HCT116 (cell line): ENCODE results near the gene DOK1. TPM values are rescaled to one million over a fixed set of nuclear protein-coding genes. Genes with fewer than 3 reads are reported as not detected.

ENCODE experiments used
- ATAC-seq: fragments of 200-7000 bp; cut with Tn5 transposase; 2 replicates; pipeline ENCODE4 v1.9.1; 2020; ENCODE audit warnings: mild to moderate bottlenecking, moderate library complexity
- BruUV-seq: library from RNA; stranded (reverse); fragments of 400-500 nt; replicated peaks from 2 replicates; lab custom pipeline; 2021; lab: Mats Ljungman, UMichigan
- CTCF ChIA-PET: fragments of 300-600 bp; sonication (Branson Sonifier 250); formaldehyde crosslinking; loops from one replicate; lab custom pipeline; 2021; ENCODE audit warnings: antibody characterized with exemption; lab: Charles Lee
- POLR2A ChIA-PET: fragments of 300-600, 350-600 bp; sonication (Branson Sonifier 250); formaldehyde crosslinking; loops from one replicate; lab custom pipeline; 2021; ENCODE audit warnings: antibody characterized with exemption; lab: Charles Lee
- RAD21 ChIA-PET, 2 experiments: fragments of 300-600 bp; sonication (Branson Sonifier 250); formaldehyde crosslinking; loops; one replicate each; lab custom pipeline; 2023; ENCODE audit warnings: low total read pairs in 2 of 2; ENCODE audit not compliant: uncharacterized antibody in 2 of 2, unreplicated experiment in 2 of 2, low non-redundant PET in 1 of 2; lab: Charles Lee
- DNase-seq: peaks from one replicate; pipeline ENCODE4 v3.0.0-alpha.2; 2010; ENCODE audit warnings: low read depth, low spot score
- H2AFZ ChIP-seq: fragments of 200-600 bp; shearing (Covaris generic), sonication (generic); 2 replicates; pipeline ENCODE4 v1.6.1; 2017; ENCODE audit warnings: low read depth, mixed run types, mixed read lengths, antibody characterized with exemption, low read length; ENCODE audit not compliant: poor library complexity, severe bottlenecking
- H3K27ac ChIP-seq: 2 replicates; pipeline ENCODE4 v1.5.1; 2012; ENCODE audit warnings: low read depth, low read length
- H3K27me3 ChIP-seq: fragments of 200-600 bp; sonication (generic); 2 replicates; pipeline ENCODE4 v1.6.1; 2016; ENCODE audit warnings: mixed run types, low read length, mixed read lengths; ENCODE audit not compliant: insufficient read depth
- H3K36me3 ChIP-seq, 2 experiments: fragments of 200-500 bp in 1 of 2; fragments of 200-600 bp in 1 of 2; sonication (Bioruptor generic) in 1 of 2; sonication (generic) in 1 of 2; 2 replicates each; pipeline versions ENCODE4 v1.5.1 to v1.6.1; 2014 to 2016; ENCODE audit warnings: low read length in 2 of 2, inconsistent platforms in 1 of 2, mixed read lengths in 1 of 2, mixed run types in 1 of 2; ENCODE audit not compliant: insufficient read depth in 2 of 2, control insufficient read depth in 1 of 2
- H3K4me1 ChIP-seq, 2 experiments: fragments of 200-600 bp in 1 of 2; sonication (generic) in 1 of 2; 2 replicates each; pipeline versions ENCODE4 v1.5.1 to v1.6.1; 2012 to 2017; ENCODE audit warnings: low read length in 2 of 2, inconsistent platforms in 1 of 2, mild to moderate bottlenecking in 1 of 2, mixed read lengths in 1 of 2, mixed run types in 1 of 2, moderate library complexity in 1 of 2; ENCODE audit not compliant: insufficient read depth in 2 of 2, control insufficient read depth in 1 of 2
- H3K4me2 ChIP-seq: fragments of 200-600 bp; sonication (generic); 2 replicates; pipeline ENCODE4 v1.6.1; 2017; ENCODE audit warnings: mixed run types, low read length, mixed read lengths
- H3K4me3 ChIP-seq, 2 experiments: fragments of 200-600 bp in 1 of 2; sonication (generic) in 1 of 2; replicated peaks in 1 of 2; 2 replicates each; pipeline ENCODE4 v1.5.1; 2011 to 2016; ENCODE audit warnings: low read length in 2 of 2, control low read depth in 1 of 2, low read depth in 1 of 2, mild to moderate bottlenecking in 1 of 2, mixed read lengths in 1 of 2, mixed run types in 1 of 2
- H3K79me2 ChIP-seq: fragments of 200-600 bp; sonication (generic); 2 replicates; pipeline ENCODE4 v1.6.1; 2017; ENCODE audit warnings: mild to moderate bottlenecking, mixed run types, low read length, moderate library complexity, mixed read lengths; ENCODE audit not compliant: insufficient read depth
- H3K9ac ChIP-seq: fragments of 200-600 bp; sonication (generic); 2 replicates; pipeline ENCODE4 v1.6.1; 2016; ENCODE audit warnings: low read length, mixed read lengths
- H3K9me2 ChIP-seq: fragments of 200-600 bp; sonication (generic), shearing (Covaris generic); 2 replicates; pipeline ENCODE4 v1.6.1; 2017; ENCODE audit warnings: mixed run types, mild to moderate bottlenecking, moderate library complexity; ENCODE audit not compliant: insufficient read depth
- H3K9me3 ChIP-seq, 2 experiments: fragments of 200-500 bp in 1 of 2; fragments of 200-600 bp in 1 of 2; sonication (Bioruptor generic) in 1 of 2; sonication (generic) in 1 of 2; 2 replicates each; pipeline ENCODE4 v1.6.1; 2014 to 2017; ENCODE audit warnings: low read length in 2 of 2, mixed read lengths in 2 of 2, inconsistent platforms in 1 of 2, low read depth in 1 of 2, mild to moderate bottlenecking in 1 of 2, mixed run types in 1 of 2, moderate library complexity in 1 of 2; ENCODE audit not compliant: control insufficient read depth in 1 of 2, insufficient read depth in 1 of 2
- H4K20me1 ChIP-seq: fragments of 200-600 bp; sonication (generic), shearing (Covaris generic); 2 replicates; pipeline ENCODE4 v1.6.1; 2017; ENCODE audit warnings: mixed run types, mild to moderate bottlenecking, moderate library complexity; ENCODE audit not compliant: insufficient read depth
- ATF3 ChIP-seq: IDR thresholded peaks from 2 replicates; pipeline ENCODE4 v1.6.1; 2012
- CBX3 ChIP-seq: IDR thresholded peaks from 2 replicates; pipeline ENCODE4 v1.6.1; 2012; ENCODE audit warnings: low read depth
- EGR1 ChIP-seq: IDR thresholded peaks from 2 replicates; pipeline ENCODE4 v1.6.1; 2012; ENCODE audit warnings: low read depth
- ELF1 ChIP-seq: IDR thresholded peaks from 2 replicates; pipeline ENCODE4 v1.6.1; 2012; ENCODE audit warnings: low read depth, borderline replicate concordance
- EZH2 ChIP-seq: fragments of 200-600 bp; sonication (generic); IDR thresholded peaks from 2 replicates; pipeline ENCODE4 v1.6.1; 2017; ENCODE audit warnings: antibody characterized with exemption, mixed run types
- EZH2phosphoT487 ChIP-seq: fragments of 200-600 bp; IDR thresholded peaks from 2 replicates; pipeline ENCODE4 v1.6.1; 2018; ENCODE audit warnings: antibody characterized with exemption, borderline replicate concordance
- JUND ChIP-seq: IDR thresholded peaks from 2 replicates; pipeline ENCODE4 v1.6.1; 2012
- MAX ChIP-seq: IDR thresholded peaks from 2 replicates; pipeline ENCODE4 v1.6.1; 2012
- POLR2A ChIP-seq: IDR thresholded peaks from 2 replicates; pipeline ENCODE4 v1.7.0; 2011; ENCODE audit warnings: borderline replicate concordance; ENCODE audit not compliant: insufficient read depth, insufficient read length; ENCODE audit errors: extremely low read depth
- POLR2AphosphoS5 ChIP-seq: IDR thresholded peaks from 2 replicates; pipeline ENCODE4 v1.6.1; 2011; ENCODE audit warnings: mild to moderate bottlenecking, low read depth, low read length, moderate library complexity
- RAD21 ChIP-seq: IDR thresholded peaks from 2 replicates; pipeline ENCODE4 v1.6.1; 2012; ENCODE audit warnings: low read depth, mild to moderate bottlenecking
- SP1 ChIP-seq: IDR thresholded peaks from 2 replicates; pipeline ENCODE4 v1.6.1; 2012; ENCODE audit warnings: low read depth
- SRF ChIP-seq: IDR thresholded peaks from 2 replicates; pipeline ENCODE4 v1.6.1; 2012; ENCODE audit warnings: low read depth
- YY1 ChIP-seq: IDR thresholded peaks from 2 replicates; pipeline ENCODE4 v1.6.1; 2011; ENCODE audit warnings: low read length, low read depth, moderate library complexity, mild to moderate bottlenecking; ENCODE audit not compliant: insufficient replicate concordance; ENCODE audit errors: extremely low read depth
- intact Hi-C: fragments of 100-400 bp; cut with micrococcal nuclease; formaldehyde crosslinking; loops from 2 replicates; pipeline ENCODE4 v1.10.0; 2022
- total RNA-seq: library from RNA; stranded (reverse); gene quantifications from one replicate; pipeline ENCODE4 v1.2.1, GENCODE V29; 2021; ENCODE audit not compliant: unreplicated experiment
- TF ChIP-seq, protein P1 (sequence below): IDR thresholded peaks from 2 replicates; pipeline ENCODE4 v1.6.1; 2012; ENCODE audit warnings: low read depth
- TF ChIP-seq, protein P2 (sequence below), 3 experiments: fragments of 200-600 bp in 1 of 3; sonication (generic) in 1 of 3; IDR thresholded peaks in 2 of 3; conservative IDR thresholded peaks in 1 of 3; 2 replicates each; pipeline ENCODE4 v1.5.1; 2012 to 2017; ENCODE audit warnings: low read depth in 2 of 3, low read length in 2 of 3, antibody characterized with exemption in 1 of 3, borderline replicate concordance in 1 of 3, control low read depth in 1 of 3, mild to moderate bottlenecking in 1 of 3, mixed read lengths in 1 of 3, mixed run types in 1 of 3, moderate library complexity in 1 of 3; ENCODE audit not compliant: insufficient read depth in 1 of 3

Gene DOK1
- total RNA-seq, 1 experiment from 2014 or later = 18.8 TPM

DNA sequence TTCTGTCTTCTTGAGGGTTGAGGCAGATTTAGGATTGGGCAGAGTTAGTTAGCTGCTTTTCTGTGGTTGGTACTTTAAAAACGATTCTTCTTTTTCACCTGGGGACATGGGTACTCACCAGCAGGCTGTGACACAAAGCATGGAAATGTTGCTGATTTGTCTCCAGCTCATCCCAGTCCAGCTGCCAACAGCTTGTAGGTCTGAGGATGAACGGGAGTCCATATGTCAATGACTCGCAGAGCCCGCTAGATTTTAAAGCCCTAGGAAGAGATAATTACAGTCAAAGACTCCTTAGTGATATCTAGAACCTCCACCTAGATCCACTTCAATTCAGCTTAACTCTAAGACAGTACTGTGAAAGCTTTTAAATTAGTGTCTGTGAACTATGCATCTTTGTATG, 20.8 kb downstream of the DOK1 start (continued):
- TF ChIP-seq, protein P1, sequence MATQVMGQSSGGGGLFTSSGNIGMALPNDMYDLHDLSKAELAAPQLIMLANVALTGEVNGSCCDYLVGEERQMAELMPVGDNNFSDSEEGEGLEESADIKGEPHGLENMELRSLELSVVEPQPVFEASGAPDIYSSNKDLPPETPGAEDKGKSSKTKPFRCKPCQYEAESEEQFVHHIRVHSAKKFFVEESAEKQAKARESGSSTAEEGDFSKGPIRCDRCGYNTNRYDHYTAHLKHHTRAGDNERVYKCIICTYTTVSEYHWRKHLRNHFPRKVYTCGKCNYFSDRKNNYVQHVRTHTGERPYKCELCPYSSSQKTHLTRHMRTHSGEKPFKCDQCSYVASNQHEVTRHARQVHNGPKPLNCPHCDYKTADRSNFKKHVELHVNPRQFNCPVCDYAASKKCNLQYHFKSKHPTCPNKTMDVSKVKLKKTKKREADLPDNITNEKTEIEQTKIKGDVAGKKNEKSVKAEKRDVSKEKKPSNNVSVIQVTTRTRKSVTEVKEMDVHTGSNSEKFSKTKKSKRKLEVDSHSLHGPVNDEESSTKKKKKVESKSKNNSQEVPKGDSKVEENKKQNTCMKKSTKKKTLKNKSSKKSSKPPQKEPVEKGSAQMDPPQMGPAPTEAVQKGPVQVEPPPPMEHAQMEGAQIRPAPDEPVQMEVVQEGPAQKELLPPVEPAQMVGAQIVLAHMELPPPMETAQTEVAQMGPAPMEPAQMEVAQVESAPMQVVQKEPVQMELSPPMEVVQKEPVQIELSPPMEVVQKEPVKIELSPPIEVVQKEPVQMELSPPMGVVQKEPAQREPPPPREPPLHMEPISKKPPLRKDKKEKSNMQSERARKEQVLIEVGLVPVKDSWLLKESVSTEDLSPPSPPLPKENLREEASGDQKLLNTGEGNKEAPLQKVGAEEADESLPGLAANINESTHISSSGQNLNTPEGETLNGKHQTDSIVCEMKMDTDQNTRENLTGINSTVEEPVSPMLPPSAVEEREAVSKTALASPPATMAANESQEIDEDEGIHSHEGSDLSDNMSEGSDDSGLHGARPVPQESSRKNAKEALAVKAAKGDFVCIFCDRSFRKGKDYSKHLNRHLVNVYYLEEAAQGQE = no peak
- TF ChIP-seq MAX (no peak), JUND (no peak), POLR2A (no peak), EZH2phosphoT487 (no peak), ELF1 (no peak)

- H3K9me2 ChIP-seq = no peaks in the 10 kb centered on the region
- intact Hi-C loops = no loop called here
- ChIA-PET RAD21 (interaction anchor here in 1 of 2 experiments (0.6 kb wide), 1 partner anchor 1057 kb away, joined by 3 read pairs; no protein-coding TSS in a partner anchor), POLR2A (no interaction called here), CTCF (no interaction called here)
- no peak for DNase-seq
- H4K20me1 ChIP-seq = no peaks in the 10 kb centered on the region
- peaks cover 0 to 3% of the 10 kb centered on the region in 2 experiments; a peak in 1 of 4 replicates for H3K4me1 ChIP-seq
- no peak overlapping the region for H3K4me3 ChIP-seq
- no peak overlapping the region for H3K4me2 ChIP-seq
- H2AFZ ChIP-seq = no peak overlapping the region
- peaks cover 0 to 2% of the 10 kb centered on the region in 2 experiments; a peak in 1 of 4 replicates for H3K36me3 ChIP-seq
- TF ChIP-seq, protein P2, sequence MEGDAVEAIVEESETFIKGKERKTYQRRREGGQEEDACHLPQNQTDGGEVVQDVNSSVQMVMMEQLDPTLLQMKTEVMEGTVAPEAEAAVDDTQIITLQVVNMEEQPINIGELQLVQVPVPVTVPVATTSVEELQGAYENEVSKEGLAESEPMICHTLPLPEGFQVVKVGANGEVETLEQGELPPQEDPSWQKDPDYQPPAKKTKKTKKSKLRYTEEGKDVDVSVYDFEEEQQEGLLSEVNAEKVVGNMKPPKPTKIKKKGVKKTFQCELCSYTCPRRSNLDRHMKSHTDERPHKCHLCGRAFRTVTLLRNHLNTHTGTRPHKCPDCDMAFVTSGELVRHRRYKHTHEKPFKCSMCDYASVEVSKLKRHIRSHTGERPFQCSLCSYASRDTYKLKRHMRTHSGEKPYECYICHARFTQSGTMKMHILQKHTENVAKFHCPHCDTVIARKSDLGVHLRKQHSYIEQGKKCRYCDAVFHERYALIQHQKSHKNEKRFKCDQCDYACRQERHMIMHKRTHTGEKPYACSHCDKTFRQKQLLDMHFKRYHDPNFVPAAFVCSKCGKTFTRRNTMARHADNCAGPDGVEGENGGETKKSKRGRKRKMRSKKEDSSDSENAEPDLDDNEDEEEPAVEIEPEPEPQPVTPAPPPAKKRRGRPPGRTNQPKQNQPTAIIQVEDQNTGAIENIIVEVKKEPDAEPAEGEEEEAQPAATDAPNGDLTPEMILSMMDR (IDR thresholded peaks at IDR 0.05 in 2 of 3, conservative IDR thresholded peaks at IDR 0.05 in 1 of 3; ENCODE audit: borderline replicate concordance in 1 of 3, insufficient read depth in 1 of 3, low read depth in 2 of 3, low read length in 2 of 3) = no peak
- TF ChIP-seq RAD21 (no peak), SRF (no peak), CBX3 (no peak), EGR1 (no peak), EZH2 (no peak), ATF3 (no peak), POLR2AphosphoS5 (no peak), JUND (no peak), SP1 (no peak), YY1 (no peak)
- no peaks in the 10 kb centered on the region for H3K9me3 ChIP-seq
- H3K9ac ChIP-seq = no peak overlapping the region
- no peaks in the 10 kb centered on the region for H3K79me2 ChIP-seq
- H3K27ac ChIP-seq = no peak overlapping the region
- BruUV-seq = no TSS peak
- H3K27me3 ChIP-seq = no peaks in the 10 kb centered on the region
- no peak for ATAC-seq
These were observed 21.8 kb downstream of the DOK1 start for GRCh38 chr2:74576211-74576862.
